Sigmoid colon (tissue), 7 donors: ENCODE results near the gene KDELR3. TPM values are rescaled to one million over a fixed set of nuclear protein-coding genes. Genes with fewer than 3 reads are reported as not detected.
A peak's percentile ranks its signal among the peaks of the same experiment; 100 is the strongest.

Source experiments
- DNase-seq: peaks from one replicate; pipeline ENCODE4 v3.0.0-alpha.2; 2019
- H3K27ac ChIP-seq, 4 donors: fragments of 200-600 bp; sonication (generic); one replicate each; pipeline ENCODE4 v1.5.1; 2016 to 2019; ENCODE audit warnings: mild to moderate bottlenecking in 1 of 4
- H3K27me3 ChIP-seq, 3 donors: fragments of 200-600 bp; sonication (generic); one replicate each; pipeline ENCODE4 v1.5.1; 2019; ENCODE audit warnings: mild to moderate bottlenecking in 1 of 3
- H3K36me3 ChIP-seq, 4 donors: fragments of 200-600 bp; sonication (generic); one replicate each; pipeline ENCODE4 v1.5.1; 2016 to 2019
- H3K4me1 ChIP-seq, 4 donors: fragments of 200-600 bp; sonication (generic); one replicate each; pipeline ENCODE4 v1.5.1; 2017 to 2019
- H3K4me3 ChIP-seq, 4 donors: fragments of 200-600 bp; sonication (generic); one replicate each; pipeline ENCODE4 v1.5.1; 2017 to 2019; ENCODE audit warnings: mild to moderate bottlenecking in 2 of 4, moderate library complexity in 1 of 4
- H3K9me3 ChIP-seq, 4 donors: fragments of 200-600 bp in 3 of 4; sonication (generic) in 3 of 4; one replicate each; pipeline versions ENCODE4 v1.5.1 to v1.6.1; 2013 to 2019
- EP300 ChIP-seq, 4 donors: sonication (generic); formaldehyde crosslinking; IDR thresholded peaks; one replicate each; pipeline ENCODE4 v1.6.1; 2017; ENCODE audit warnings: antibody characterized with exemption in 4 of 4
- POLR2A ChIP-seq, 2 donors: fragments of 450-650 bp; IDR thresholded peaks; one replicate each; pipeline ENCODE4 v1.6.1; 2016; ENCODE audit warnings: antibody characterized with exemption in 2 of 2, mild to moderate bottlenecking in 2 of 2, moderate library complexity in 2 of 2
- POLR2AphosphoS5 ChIP-seq, 4 donors: sonication (generic); formaldehyde crosslinking; IDR thresholded peaks; one replicate each; pipeline ENCODE4 v1.6.1; 2017; ENCODE audit warnings: antibody characterized with exemption in 4 of 4
- WGBS, 2 donors: extraction: QIAGEN DNeasy Blood & Tissue Kit; methylation state at CpG; one replicate each; pipeline ENCODE4 v1.1.7; 2013; 5-methylcytosine and 5-hydroxymethylcytosine counted together
- intact Hi-C: fragments of 100-400 bp; cut with DNase I; formaldehyde crosslinking; loops from one replicate; pipeline ENCODE4 v1.15.1; 2023
- polyA plus RNA-seq, 3 donors: library from polyadenylated mRNA; stranded (reverse); fragments of 200-250 nt; gene quantifications; one replicate each; pipeline ENCODE4 v1.2.3, GENCODE V29; 2013
- total RNA-seq, 4 donors: library from RNA; depleted of rRNA; stranded (reverse); fragments of >200 nt; gene quantifications; one replicate each; pipeline ENCODE4 v1.1.0, GENCODE V29; 2016
- TF ChIP-seq, protein P1 (sequence below), 4 experiments: fragments of 450-650 bp in 3 of 4; fragments of 200-600 bp in 1 of 4; IDR thresholded peaks; one replicate each; pipeline ENCODE4 v1.5.1; 2016 to 2019; ENCODE audit warnings: antibody characterized with exemption in 4 of 4, mild to moderate bottlenecking in 3 of 4, moderate library complexity in 2 of 4
- donor health status: healthy with polysubstance abuse.
- donor health status: Bipolar disorder and iron deficiency.
- donor health status: healthy.

KDELR3 gene
- total and polyA plus RNA-seq, 7 donors, result 2.5 to 14.3 (median 5.5) TPM

DNA sequence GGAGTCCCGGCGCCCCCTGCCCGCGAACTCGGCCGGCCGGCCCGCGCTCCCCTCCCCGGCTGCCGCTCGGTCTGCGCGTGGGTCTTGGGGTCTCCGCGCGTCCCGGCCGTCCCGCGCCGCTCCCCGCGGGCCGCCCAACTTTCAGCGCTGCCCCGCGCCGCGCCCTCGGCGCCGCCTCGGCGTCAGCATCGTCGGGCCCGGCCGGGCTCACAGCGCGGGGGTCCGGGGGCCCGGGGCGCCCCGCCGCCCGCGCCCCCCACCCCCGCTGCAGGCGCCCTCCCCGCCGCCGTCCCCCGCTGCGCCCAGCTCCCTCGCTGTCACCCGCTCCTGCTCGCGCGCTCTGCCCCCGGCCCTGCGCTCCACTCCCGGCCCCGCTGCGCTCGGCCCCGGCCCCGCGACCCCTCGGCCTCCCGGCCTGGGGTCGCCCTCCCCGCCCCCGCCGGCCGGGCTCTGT is 12.8 kb upstream of the KDELR3 start, which contains the start of gene KCNJ4:
TSS of gene KCNJ4 (minus strand) at position 124 of the 454 bp plus-strand sequence. CDS start 27,067 bp downstream, outside the sequence.
- 1% methylated on average over 76 of the region's 76 CpGs for WGBS, 2 donors
- Histone ChIP-seq H3K27ac (no peak within 1 kb of the TSS), H3K4me3 (peak within 1 kb of the TSS in 3 of 4 donors; percentile 33 to 56 (median 52)), H3K27me3 (peaks cover 31 to 87% (median 57%) of the 10 kb centered on the region in 3 donors), H3K36me3 (no peaks in the 10 kb centered on the region), H3K9me3 (no peaks in the 10 kb centered on the region), H3K4me1 (peaks cover 0 to 26% (median 25%) of the 10 kb centered on the region in 4 donors)
- DNase-seq, result no peak
- intact Hi-C loops, result no loop called here
- TF ChIP-seq, protein P1, sequence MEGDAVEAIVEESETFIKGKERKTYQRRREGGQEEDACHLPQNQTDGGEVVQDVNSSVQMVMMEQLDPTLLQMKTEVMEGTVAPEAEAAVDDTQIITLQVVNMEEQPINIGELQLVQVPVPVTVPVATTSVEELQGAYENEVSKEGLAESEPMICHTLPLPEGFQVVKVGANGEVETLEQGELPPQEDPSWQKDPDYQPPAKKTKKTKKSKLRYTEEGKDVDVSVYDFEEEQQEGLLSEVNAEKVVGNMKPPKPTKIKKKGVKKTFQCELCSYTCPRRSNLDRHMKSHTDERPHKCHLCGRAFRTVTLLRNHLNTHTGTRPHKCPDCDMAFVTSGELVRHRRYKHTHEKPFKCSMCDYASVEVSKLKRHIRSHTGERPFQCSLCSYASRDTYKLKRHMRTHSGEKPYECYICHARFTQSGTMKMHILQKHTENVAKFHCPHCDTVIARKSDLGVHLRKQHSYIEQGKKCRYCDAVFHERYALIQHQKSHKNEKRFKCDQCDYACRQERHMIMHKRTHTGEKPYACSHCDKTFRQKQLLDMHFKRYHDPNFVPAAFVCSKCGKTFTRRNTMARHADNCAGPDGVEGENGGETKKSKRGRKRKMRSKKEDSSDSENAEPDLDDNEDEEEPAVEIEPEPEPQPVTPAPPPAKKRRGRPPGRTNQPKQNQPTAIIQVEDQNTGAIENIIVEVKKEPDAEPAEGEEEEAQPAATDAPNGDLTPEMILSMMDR (IDR thresholded peaks at IDR 0.05), result no peak
- TF ChIP-seq POLR2A (IDR thresholded peaks at IDR 0.05) (no peak), EP300 (IDR thresholded peaks at IDR 0.05) (no peak), POLR2AphosphoS5 (IDR thresholded peaks at IDR 0.05) (no peak)

DNA sequence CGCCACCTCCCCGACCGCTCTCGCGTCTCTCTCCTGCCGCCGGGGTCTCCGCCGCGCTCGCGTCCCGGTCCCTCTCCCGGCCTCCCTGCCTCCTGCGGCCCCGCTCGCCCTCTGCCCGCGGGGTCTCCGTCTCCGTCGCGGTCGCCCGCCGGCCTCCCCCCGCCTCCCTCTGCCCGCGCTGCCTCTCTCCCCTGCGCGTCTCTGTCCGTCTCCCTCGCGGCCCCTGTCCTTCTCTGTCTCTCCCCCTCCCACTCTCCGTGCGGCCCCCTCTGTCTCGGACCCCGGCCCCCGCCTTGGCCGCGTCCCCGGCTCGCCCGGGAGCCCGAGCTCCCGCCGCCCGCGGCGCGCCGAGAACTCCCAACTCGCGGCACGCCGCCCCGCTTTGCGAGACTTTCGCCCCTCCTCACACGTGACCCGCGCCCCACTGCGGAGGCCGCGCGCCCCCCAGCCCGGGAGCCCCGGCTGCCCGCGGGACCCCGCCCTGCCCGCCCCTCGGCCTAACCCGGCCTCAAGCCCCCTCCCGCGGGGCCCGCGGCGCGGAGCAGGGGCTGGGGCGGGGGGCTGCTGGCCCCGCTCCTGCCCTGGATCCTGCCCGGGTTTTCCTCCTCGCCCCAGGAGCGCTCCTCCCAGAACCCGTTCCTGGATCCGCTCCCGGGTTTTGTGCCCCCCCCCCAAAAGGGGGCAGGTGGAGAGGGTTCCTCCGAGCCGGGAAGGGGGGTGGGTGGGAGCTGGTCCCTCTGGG is 12.2 kb upstream of the KDELR3 start:
- Histone ChIP-seq H3K4me1 (peaks cover 0 to 26% (median 25%) of the 10 kb centered on the region in 4 donors), H3K9me3 (no peaks in the 10 kb centered on the region), H3K36me3 (no peaks in the 10 kb centered on the region), H3K27ac (no peak overlapping the region), H3K4me3 (peak overlapping the region in 3 of 4 donors; percentile 33 to 56 (median 52)), H3K27me3 (peaks cover 31 to 83% (median 57%) of the 10 kb centered on the region in 3 donors)
- intact Hi-C loops, result no loop called here
- 1% methylated on average over 90 of the region's 90 CpGs for WGBS, 2 donors
- DNase-seq, result no peak
- TF ChIP-seq EP300 (IDR thresholded peaks at IDR 0.05), result no peak
- TF ChIP-seq POLR2AphosphoS5 (IDR thresholded peaks at IDR 0.05), result no peak
- TF ChIP-seq, protein P1 (IDR thresholded peaks at IDR 0.05), result no peak

DNA sequence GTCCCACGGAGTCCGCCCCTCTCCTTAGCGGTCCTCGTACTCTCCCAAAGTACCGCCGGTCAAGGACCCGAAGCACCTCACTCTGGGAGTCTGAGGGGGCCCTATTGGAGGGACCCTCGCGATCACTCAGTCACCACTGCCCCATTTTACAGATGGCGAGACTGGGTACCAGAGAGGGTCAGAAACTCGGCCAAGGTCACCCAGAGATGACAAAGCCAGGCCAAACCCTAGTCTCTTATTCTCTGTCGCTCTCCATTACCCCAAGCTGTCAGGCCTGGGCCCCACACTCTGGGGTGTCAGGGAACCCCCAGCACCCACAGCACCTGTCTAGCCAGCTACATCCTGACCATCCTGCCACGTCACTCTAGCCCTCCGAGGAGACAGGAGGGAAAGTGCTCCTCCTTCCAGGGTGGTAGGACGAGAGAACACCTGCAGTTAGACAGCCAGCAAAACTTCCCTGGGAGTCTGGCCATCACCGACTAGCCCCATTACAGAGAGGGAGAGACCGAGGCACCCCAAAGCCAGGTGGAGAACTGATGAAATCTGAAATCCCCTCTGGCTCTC is 11.5 kb upstream of the KDELR3 start:
- TF ChIP-seq POLR2A (IDR thresholded peaks at IDR 0.05), result no peak
- TF ChIP-seq, protein P1 (IDR thresholded peaks at IDR 0.05), result no peak
- no peak for TF ChIP-seq POLR2AphosphoS5 (IDR thresholded peaks at IDR 0.05)
- no peak for TF ChIP-seq EP300 (IDR thresholded peaks at IDR 0.05)
- no peak overlapping the region for H3K27ac ChIP-seq
- peaks cover 0 to 29% (median 27%) of the 10 kb centered on the region in 4 donors for H3K4me1 ChIP-seq
- no peaks in the 10 kb centered on the region for H3K36me3 ChIP-seq
- H3K9me3 ChIP-seq, result no peaks in the 10 kb centered on the region
- WGBS, 2 donors, result 28 to 46% methylated on average over 17 of the region's 17 CpGs
- peak overlapping the region in 1 of 4 donors; percentile 52 for H3K4me3 ChIP-seq
- DNase-seq, result no peak
- H3K27me3 ChIP-seq, result peaks cover 30 to 84% (median 57%) of the 10 kb centered on the region in 3 donors
- intact Hi-C loops, result no loop called here

DNA sequence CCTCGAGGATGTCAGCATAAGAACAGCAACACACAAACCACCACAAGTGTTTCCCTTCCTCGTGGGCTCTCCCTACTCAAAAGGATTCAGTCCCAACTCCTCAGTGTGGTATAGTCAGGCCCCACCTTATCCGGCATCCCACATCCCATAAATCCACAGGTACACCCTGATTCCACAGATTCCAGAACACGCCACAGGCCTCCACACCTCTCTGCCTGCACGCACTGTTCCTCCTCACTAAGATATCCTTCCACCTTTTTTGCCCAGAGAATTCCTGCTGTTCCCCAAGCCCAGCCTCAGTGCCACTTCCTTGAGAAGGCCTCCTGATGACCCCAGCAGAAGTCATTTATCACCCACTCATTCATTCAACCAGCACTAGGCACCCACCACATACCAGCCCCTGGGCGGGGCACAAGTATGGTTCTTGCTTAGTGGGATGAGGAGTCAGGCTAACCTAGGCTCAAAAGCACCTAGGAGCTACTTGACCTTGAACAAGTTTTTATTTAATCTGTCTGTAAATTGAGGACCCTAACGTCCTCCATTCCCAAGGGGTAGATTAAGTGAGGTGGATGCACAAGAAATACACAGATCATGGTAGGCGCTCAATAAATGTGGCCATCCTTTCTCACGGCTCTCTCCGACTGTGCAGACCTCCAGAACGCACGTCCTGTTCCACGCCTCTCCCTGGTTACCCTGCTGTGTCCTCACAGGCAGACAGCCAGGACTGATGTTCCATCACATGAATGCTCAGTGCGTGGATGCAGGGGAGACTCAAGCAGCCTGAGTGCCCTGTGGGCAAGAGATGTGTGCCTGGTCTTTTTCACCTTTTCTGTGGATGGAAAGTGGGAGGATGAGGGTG is 10.8 kb upstream of the KDELR3 start:
- 62 to 83% methylated on average over 14 of the region's 14 CpGs for WGBS, 2 donors
- H3K9me3 ChIP-seq, result no peaks in the 10 kb centered on the region
- no peak overlapping the region for H3K27ac ChIP-seq
- H3K27me3 ChIP-seq, result peaks cover 27 to 88% (median 55%) of the 10 kb centered on the region in 3 donors
- H3K4me3 ChIP-seq, result no peak overlapping the region
- DNase-seq, result no peak
- no peak for TF ChIP-seq POLR2AphosphoS5 (IDR thresholded peaks at IDR 0.05)
- TF ChIP-seq EP300 (IDR thresholded peaks at IDR 0.05), result no peak
- no peak for TF ChIP-seq POLR2A (IDR thresholded peaks at IDR 0.05)
- TF ChIP-seq, protein P1 (IDR thresholded peaks at IDR 0.05), result no peak
- intact Hi-C loops, result no loop called here
- H3K4me1 ChIP-seq, result peaks cover 0 to 36% (median 34%) of the 10 kb centered on the region in 4 donors
- H3K36me3 ChIP-seq, result no peaks in the 10 kb centered on the region
